HepG2 (cell line): ENCODE measurements around the gene AJM1. TPM values are rescaled to one million over a fixed set of nuclear protein-coding genes. Genes with fewer than 3 reads are reported as not detected.
A peak's percentile ranks its signal among the peaks of the same experiment; 100 is the strongest.

Experiments
- ARID4A ChIP-seq: sonication (generic); formaldehyde crosslinking; IDR thresholded peaks from 2 replicates; pipeline ENCODE4 v1.5.0; 2020; ENCODE audit warnings: mild to moderate bottlenecking, missing genetic modification reagents, borderline replicate concordance
- ATF1 ChIP-seq: IDR thresholded peaks from 2 replicates; pipeline ENCODE4 v1.6.1; 2016; ENCODE audit warnings: mild to moderate bottlenecking, control low read depth
- GABPB1 ChIP-seq: IDR thresholded peaks from 2 replicates; pipeline ENCODE4 v1.6.1; 2016; ENCODE audit warnings: mild to moderate bottlenecking, missing genetic modification reagents, moderate library complexity, missing compliant biosample characterization
- HNF4A ChIP-seq: sonication (generic); formaldehyde crosslinking; IDR thresholded peaks from 2 replicates; pipeline ENCODE4 v1.4.0; 2020; ENCODE audit warnings: missing genetic modification reagents
- HNRNPLL ChIP-seq: fragments of 200-400 bp; formaldehyde crosslinking; IDR thresholded peaks from 2 replicates; pipeline ENCODE4 v1.6.1; 2017; ENCODE audit warnings: mild to moderate bottlenecking, low read depth, low read length; ENCODE audit not compliant: poor library complexity, severe bottlenecking
- KDM3A ChIP-seq: IDR thresholded peaks from 2 replicates; pipeline ENCODE4 v1.6.1; 2018; ENCODE audit warnings: low read depth, missing compliant biosample characterization
- MYPOP ChIP-seq: sonication (generic); formaldehyde crosslinking; IDR thresholded peaks from 2 replicates; pipeline ENCODE4 v1.8.1; 2023; ENCODE audit warnings: mild to moderate bottlenecking, moderate library complexity, missing genetic modification reagents
- NFYB ChIP-seq: sonication (generic); formaldehyde crosslinking; IDR thresholded peaks from 2 replicates; pipeline ENCODE4 v1.4.0; 2020; ENCODE audit warnings: missing genetic modification reagents
- NKX3-1 ChIP-seq: sonication (generic); formaldehyde crosslinking; IDR thresholded peaks from 2 replicates; pipeline ENCODE4 v1.5.0; 2020; ENCODE audit warnings: missing genetic modification reagents
- RBFOX2 ChIP-seq: fragments of 200-400 bp; formaldehyde crosslinking; IDR thresholded peaks from 2 replicates; pipeline ENCODE4 v1.6.1; 2017; ENCODE audit warnings: low read depth, mild to moderate bottlenecking, low read length
- RELA ChIP-seq: sonication (generic); formaldehyde crosslinking; IDR thresholded peaks from 2 replicates; pipeline ENCODE4 v1.4.0; 2020; ENCODE audit warnings: missing genetic modification reagents
- SP1 ChIP-seq, 2 experiments: fragments of 450-650 bp in 1 of 2; sonication (generic) in 1 of 2; formaldehyde crosslinking in 1 of 2; IDR thresholded peaks; 2 replicates each; pipeline versions ENCODE4 v1.4.0 to v1.6.1; 2016 to 2020; ENCODE audit warnings: missing genetic modification reagents in 1 of 2
- THRA ChIP-seq: sonication (generic); formaldehyde crosslinking; IDR thresholded peaks from 2 replicates; pipeline ENCODE4 v1.4.0; 2020; ENCODE audit warnings: missing genetic modification reagents, borderline replicate concordance
- ZBTB3 ChIP-seq: sonication (generic); formaldehyde crosslinking; IDR thresholded peaks from 2 replicates; pipeline ENCODE4 v1.4.0; 2020; ENCODE audit warnings: low read depth, mild to moderate bottlenecking, moderate library complexity, missing genetic modification reagents, borderline replicate concordance
- ZFP91 ChIP-seq: sonication (generic); formaldehyde crosslinking; IDR thresholded peaks from 2 replicates; pipeline ENCODE4 v1.9.0; 2022; ENCODE audit warnings: missing genetic modification reagents, mild to moderate bottlenecking, borderline replicate concordance
- ZIK1 ChIP-seq: sonication (generic); formaldehyde crosslinking; IDR thresholded peaks from 2 replicates; pipeline ENCODE4 v1.5.0; 2020; ENCODE audit warnings: mild to moderate bottlenecking, low read depth, missing genetic modification reagents, borderline replicate concordance
- ZNF784 ChIP-seq: sonication (generic); formaldehyde crosslinking; IDR thresholded peaks from 2 replicates; pipeline ENCODE4 v1.5.1; 2020; ENCODE audit warnings: missing genetic modification reagents, mild to moderate bottlenecking, borderline replicate concordance
- ZSCAN30 ChIP-seq: sonication (generic); formaldehyde crosslinking; IDR thresholded peaks from 2 replicates; pipeline ENCODE4 v1.5.0; 2020; ENCODE audit warnings: mild to moderate bottlenecking, missing genetic modification reagents
- ZSCAN9 ChIP-seq: IDR thresholded peaks from 2 replicates; pipeline ENCODE4 v1.6.1; 2016; ENCODE audit warnings: borderline replicate concordance
- polyA plus RNA-seq, 8 experiments: library from polyadenylated mRNA; depleted of rRNA in 3 of 8; stranded (reverse) in 7 of 8; unstranded in 1 of 8; fragments of >200 nt; fragmentation: Illumina TruSeq in 4 of 8; extraction: Trizol in 4 of 8; gene quantifications; 2 replicates each; pipeline versions ENCODE4 v1.2.1 to v1.2.3, GENCODE V29; 2011 to 2016; ENCODE audit warnings: low read depth in 4 of 8, missing spikeins in 1 of 8, mixed read lengths in 1 of 8; ENCODE audit not compliant: insufficient read depth in 1 of 8
- total RNA-seq, 5 experiments: library from RNA; depleted of rRNA; stranded (reverse); fragments of >200 nt; fragmentation: Illumina TruSeq; extraction: Trizol; gene quantifications; 2 replicates each; pipeline ENCODE4 v1.2.3, GENCODE V29; 2016; ENCODE audit warnings: low read depth in 1 of 5

The AJM1 gene
- total and polyA plus RNA-seq, 2 of the 13 experiments (the other 11 are each of a cell fraction or from before 2014, with no cell fraction given) = 1.1 to 1.2 TPM

GRCh38 chr9:136885950-136886578, 43.8 kb downstream of the AJM1 start, which contains the start of gene TRAF2 (continued):
- TF ChIP-seq ZFP91 (peak; percentile 61; the same call in 1 of the 2 replicates), ZSCAN9 (CRISPR knock-in tag) (peak; percentile 35; the same call in 1 of the 2 replicates), ZIK1 (CRISPR knock-in tag) (peak; percentile 36; the same call in 1 of the 2 replicates), ZBTB3 (CRISPR knock-in tag) (no peak), THRA (CRISPR knock-in tag) (0 out of 2 replicates have a peak, but pooled peaks have one; percentile 29), ARID4A (CRISPR knock-in tag) (peak; percentile 67; the same call in 1 of the 2 replicates), HNF4A (CRISPR knock-in tag) (no peak), HNRNPLL (peak; percentile 88), NFYB (CRISPR knock-in tag) (peak; percentile 99), RBFOX2 (peak; percentile 84), GABPB1 (CRISPR knock-in tag) (peak; percentile 85), ZNF784 (peak; percentile 82; the same call in 1 of the 2 replicates), NKX3-1 (CRISPR knock-in tag) (peak; percentile 81; the same call in 1 of the 2 replicates), ATF1 (CRISPR knock-in tag) (peak; percentile 68; the same call in 1 of the 2 replicates), RELA (CRISPR knock-in tag) (no peak; the same call in none of the 2 replicates), MYPOP (CRISPR knock-in tag) (0 out of 2 replicates have a peak, but pooled peaks have one; percentile 78), KDM3A (CRISPR knock-in tag) (no peak), SP1 (IDR thresholded peaks at IDR 0.05) (no peak), SP1 (CRISPR knock-in tag; IDR thresholded peaks at IDR 0.05) (no peak), ZSCAN30 (CRISPR knock-in tag) (no peak)
